ENCODE measurements around the gene RHNO1.
A peak's percentile ranks its signal among the peaks of the same experiment; 100 is the strongest.

Gene RHNO1

GRCh38 chr12:2877047-2877952 is at the start of gene RHNO1, which contains the start of gene FOXM1:
Gene RHNO1, plus strand, starts transcription at chr12:2877223. Its CDS starts 8,144 bp downstream, at chr12:2885367.
Gene FOXM1, minus strand, starts transcription at chr12:2877174. Its CDS starts 2,696 bp downstream, at chr12:2874478.
- peak; percentile 92 for DNase-seq (ENCODE audit: low spot score)

GRCh38 chr12:2829275-2829674 is 47.7 kb upstream of the RHNO1 start:
- DNase-seq (ENCODE audit: low spot score) = no peak

GRCh38 chr12:2832550-2833127 is 44.4 kb upstream of the RHNO1 start:
- no peak for DNase-seq (ENCODE audit: low spot score)

- DNase-seq (ENCODE audit: low spot score) = no peak
These were observed 43.7 kb upstream of the RHNO1 start for GRCh38 chr12:2833327-2833726.

GRCh38 chr12:2833810-2834209 is 43.2 kb upstream of the RHNO1 start:
- DNase-seq (ENCODE audit: low spot score) = no peak

- no peak for DNase-seq (ENCODE audit: low spot score)
These were observed 42.2 kb upstream of the RHNO1 start, which contains the start of gene NRIP2 for GRCh38 chr12:2834581-2835491. Gene NRIP2, minus strand, starts transcription at chr12:2835035. Its CDS starts 52 bp downstream, at chr12:2834983.

- DNase-seq (ENCODE audit: low spot score) = no peak
These were observed 41.2 kb upstream of the RHNO1 start for GRCh38 chr12:2835691-2836403.

GRCh38 chr12:2836574-2836973 is 40.4 kb upstream of the RHNO1 start:
- no peak for DNase-seq (ENCODE audit: low spot score)

GRCh38 chr12:2841056-2841650 is 35.9 kb upstream of the RHNO1 start:
- peak; percentile 15 for DNase-seq (ENCODE audit: low spot score)

- DNase-seq (ENCODE audit: low spot score) = no peak
These were observed 34.1 kb upstream of the RHNO1 start for GRCh38 chr12:2842948-2843347.

- DNase-seq (ENCODE audit: low spot score) = no peak
These were observed 32.2 kb upstream of the RHNO1 start for GRCh38 chr12:2844786-2845185.

GRCh38 chr12:2845280-2845679 is 31.7 kb upstream of the RHNO1 start:
- DNase-seq (ENCODE audit: low spot score) = no peak

- no peak for DNase-seq (ENCODE audit: low spot score)
These were observed 25.1 kb upstream of the RHNO1 start for GRCh38 chr12:2851931-2852330.

- DNase-seq (ENCODE audit: low spot score) = peak; percentile 61
These were observed 23.4 kb upstream of the RHNO1 start for GRCh38 chr12:2853626-2854025.

GRCh38 chr12:2854669-2855453 is 22.2 kb upstream of the RHNO1 start:
- no peak for DNase-seq (ENCODE audit: low spot score)

- no peak for DNase-seq (ENCODE audit: low spot score)
These were observed 21.5 kb upstream of the RHNO1 start for GRCh38 chr12:2855546-2855945.

GRCh38 chr12:2856051-2856450 is 21.0 kb upstream of the RHNO1 start:
- DNase-seq (ENCODE audit: low spot score) = no peak

GRCh38 chr12:2857021-2857431 is 20.0 kb upstream of the RHNO1 start, which contains the start of gene TEX52:
Gene TEX52, minus strand, starts transcription at chr12:2857039. Its CDS starts 13 bp downstream, at chr12:2857026.
- no peak for DNase-seq (ENCODE audit: low spot score)

- no peak for DNase-seq (ENCODE audit: low spot score)
These were observed 19.4 kb upstream of the RHNO1 start for GRCh38 chr12:2857576-2857975.

GRCh38 chr12:2858334-2858733 is 18.7 kb upstream of the RHNO1 start:
- no peak for DNase-seq (ENCODE audit: low spot score)

All from hematopoietic multipotent progenitor cell treated with erythropoietin and hydrocortisone succinate and interleukin-3 and kit ligand, for 17 days (in vitro differentiated cells).